GM10847 (cell line): ENCODE measurements around the gene MCRIP1.

Experiments used
- POLR2A ChIP-seq: IDR thresholded peaks from 2 replicates; pipeline ENCODE4 v1.6.1; 2011; ENCODE audit not compliant: insufficient read length; ENCODE audit errors: extremely low read depth

MCRIP1 gene

DNA sequence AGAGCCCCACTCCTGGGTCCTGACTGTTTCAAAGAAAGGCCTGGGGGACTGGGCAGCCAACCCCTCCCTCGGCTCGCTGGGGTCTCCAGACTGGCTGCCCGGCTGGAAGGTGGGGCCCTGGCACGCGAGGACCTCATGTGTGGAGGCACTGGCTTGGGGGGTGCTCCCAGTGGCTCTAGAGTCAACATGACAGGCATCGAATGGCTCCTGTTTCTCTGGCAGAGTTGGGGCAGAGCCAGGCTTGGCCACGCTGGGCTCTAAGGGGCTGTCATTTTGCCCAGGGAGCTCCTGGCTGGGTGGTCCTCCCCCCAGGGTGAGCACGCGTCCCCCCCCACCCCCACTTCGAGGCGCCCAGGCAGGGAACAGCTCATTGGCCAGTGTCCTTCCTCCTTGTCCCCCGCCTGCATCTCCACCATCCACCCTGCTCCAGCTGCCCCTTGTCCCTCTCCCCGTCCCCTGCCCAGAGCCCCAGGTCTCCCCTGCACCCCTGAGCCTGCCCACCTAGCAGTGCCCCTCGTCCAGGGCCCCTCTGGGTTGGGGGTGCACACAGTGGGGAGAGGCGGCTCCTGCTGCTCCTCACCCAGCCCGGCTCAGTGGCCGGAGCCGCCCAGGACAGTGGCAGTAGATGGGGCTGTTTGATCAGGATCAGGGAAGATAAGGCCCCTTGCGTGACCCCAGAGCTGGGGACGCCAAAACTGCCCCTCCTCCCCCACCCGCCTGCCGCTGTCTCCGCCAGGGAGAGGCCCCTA is 26.5 kb downstream of the MCRIP1 start:
- no peak for TF ChIP-seq POLR2A

DNA sequence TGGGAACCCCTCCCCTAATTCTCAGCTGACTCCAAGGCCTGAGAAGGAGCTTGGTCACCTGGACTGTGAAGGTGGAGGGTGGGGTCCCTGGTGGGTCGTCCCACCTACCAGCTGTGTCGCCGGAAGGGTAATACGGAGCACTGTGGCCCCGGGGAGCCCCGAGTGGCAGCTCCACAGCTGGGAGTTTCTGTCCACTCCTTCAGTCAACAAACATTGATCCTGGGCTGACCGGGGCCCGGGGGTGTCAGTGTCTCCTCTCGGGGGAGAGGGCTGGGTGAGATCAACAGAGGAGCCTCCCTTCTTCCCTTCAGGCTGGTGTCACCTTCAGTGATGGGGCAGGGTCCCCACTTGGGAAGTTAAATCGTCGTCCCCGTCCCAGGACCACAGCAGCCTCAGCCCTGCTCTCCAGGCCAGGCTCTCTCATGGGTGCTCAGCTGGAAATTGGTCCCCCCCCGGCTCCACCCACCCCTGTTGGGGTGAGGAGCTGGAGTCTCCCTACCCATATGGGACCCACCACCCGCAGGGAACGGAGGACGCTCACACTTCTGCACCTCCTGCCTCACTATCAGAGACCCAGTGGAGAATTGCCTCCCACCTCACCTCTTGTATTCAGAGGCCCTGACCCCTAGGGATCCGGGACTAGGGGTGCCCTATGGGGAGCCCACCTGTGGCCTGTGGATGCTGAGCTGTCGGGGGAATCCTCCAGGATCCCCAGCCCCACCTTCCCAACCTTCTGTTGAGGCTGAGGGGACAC is 27.2 kb downstream of the MCRIP1 start:
- TF ChIP-seq POLR2A: no peak

DNA sequence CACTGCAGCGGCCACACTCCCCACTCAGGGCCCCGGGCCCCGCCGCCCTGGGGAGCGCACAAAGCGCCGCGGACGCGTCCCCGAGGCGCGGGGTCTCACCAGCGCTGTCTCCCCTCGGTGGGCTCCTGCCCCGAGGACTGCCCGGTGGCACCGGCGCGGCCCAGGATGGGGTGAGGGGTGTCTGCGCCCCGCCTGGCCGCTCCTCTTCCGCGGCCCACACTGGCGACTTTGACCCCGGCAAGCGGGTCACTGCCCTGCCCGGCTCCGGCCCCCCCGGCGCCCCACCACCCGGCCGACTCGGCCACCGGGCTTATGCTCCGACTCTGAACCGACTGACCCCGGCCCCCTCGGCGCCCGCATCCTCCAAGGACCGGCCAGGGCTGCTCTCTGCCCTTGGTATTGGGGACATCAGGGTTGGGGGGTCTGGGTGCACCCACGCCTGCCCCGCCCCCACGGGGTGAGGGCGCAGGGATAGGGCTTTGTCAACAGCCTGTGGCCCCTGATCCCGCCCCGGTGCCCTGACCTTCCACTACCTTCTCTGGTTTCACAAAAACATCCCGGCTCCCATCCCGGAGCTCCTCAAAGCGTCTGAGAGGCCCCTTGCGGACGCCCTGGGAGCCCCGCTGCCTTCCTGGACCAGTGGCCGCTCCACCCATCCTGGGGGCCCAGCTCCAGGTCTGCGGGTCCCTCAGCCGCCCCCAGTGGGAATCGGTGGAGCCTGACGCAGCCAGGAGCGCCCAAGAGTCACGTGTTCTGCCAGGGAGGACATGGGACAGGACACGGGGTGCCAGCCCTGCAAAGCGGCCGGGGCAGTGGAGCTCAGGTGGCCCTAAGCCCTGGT is 28.3 kb downstream of the MCRIP1 start:
- TF ChIP-seq POLR2A: no peak

DNA sequence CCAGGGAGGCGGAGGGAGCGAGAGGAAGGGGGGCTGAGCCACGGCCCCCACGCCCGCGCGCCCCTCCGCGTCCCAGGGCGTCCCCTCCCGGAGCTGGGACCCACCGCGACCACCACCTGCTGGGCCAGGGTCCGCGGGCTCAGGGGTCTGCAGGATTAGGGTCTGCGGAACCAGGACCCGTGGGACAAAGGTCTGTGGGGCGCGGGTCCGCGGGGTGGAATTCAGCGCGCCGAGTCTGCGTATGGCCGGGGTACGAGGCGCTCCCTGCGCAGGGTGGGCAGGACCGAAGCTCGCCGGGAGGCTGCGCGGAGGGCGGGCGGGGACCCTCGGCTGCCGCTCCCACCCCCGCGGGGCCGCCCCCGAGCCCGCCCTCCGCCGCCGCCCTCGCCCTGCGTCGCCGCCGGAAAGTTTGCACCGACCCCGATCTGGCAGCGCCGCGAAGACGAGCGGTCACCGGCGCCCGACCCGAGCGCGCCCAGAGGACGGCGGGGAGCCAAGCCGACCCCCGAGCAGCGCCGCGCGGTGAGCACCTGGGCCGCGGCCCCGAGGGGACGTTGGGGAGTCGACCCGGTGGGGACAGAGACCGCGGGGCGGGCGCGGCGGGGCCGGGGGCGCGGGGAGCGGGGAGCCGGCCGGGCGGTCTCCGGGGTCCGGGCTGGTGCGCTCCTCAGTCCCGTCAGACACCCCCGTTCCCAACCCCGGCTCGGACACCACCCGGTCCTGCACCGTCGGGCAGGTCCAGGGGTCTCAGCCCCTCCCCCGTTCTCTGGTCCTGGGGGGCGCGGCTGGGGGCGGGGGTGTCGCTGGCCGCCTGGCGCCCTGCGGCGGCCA is 29.1 kb downstream of the MCRIP1 start, which contains the start of gene GCGR:
GCGR (plus strand) TSS at position 423 of the 831 bp plus-strand sequence. CDS start 4,869 bp downstream, outside the sequence.
- no peak for TF ChIP-seq POLR2A

DNA sequence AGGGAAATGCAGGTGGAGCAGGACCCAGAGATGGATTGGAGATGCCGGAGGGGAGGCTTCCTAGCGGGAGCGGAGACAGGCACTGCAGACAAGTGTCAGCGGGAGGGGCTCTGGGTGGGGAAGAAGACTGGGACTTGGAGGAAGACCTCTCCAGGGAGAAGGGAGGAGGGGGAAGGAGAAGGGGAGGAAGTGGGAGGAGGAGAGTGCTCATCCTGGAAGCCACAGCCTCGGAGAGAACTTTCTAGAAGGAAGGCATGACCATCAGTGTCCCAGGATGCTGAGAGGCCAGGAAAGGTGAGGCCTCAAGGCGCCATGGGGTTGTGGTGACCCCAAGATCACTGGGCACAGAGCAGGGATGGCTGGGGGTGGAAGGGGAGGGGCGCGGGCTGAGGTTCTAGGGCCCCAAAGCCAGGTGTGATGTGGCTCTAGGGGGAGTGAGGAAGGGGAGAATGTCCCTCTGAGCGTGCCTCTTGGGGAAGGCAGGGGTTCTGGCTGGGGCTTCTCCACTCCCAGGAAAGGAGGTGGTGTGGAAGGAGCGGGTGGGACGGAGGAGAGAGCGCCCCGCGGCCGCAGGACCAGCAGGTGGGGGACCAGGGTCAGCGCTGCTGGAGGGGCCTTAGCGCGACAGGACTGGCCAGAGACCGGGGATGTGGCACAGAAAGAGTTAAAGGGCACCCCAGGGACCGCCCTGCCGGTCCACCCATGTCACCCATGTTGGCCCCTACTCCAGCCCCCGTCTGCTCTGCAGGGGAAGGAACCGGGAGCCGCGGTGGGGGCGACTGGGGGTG is 30.0 kb downstream of the MCRIP1 start:
- no peak for TF ChIP-seq POLR2A

DNA sequence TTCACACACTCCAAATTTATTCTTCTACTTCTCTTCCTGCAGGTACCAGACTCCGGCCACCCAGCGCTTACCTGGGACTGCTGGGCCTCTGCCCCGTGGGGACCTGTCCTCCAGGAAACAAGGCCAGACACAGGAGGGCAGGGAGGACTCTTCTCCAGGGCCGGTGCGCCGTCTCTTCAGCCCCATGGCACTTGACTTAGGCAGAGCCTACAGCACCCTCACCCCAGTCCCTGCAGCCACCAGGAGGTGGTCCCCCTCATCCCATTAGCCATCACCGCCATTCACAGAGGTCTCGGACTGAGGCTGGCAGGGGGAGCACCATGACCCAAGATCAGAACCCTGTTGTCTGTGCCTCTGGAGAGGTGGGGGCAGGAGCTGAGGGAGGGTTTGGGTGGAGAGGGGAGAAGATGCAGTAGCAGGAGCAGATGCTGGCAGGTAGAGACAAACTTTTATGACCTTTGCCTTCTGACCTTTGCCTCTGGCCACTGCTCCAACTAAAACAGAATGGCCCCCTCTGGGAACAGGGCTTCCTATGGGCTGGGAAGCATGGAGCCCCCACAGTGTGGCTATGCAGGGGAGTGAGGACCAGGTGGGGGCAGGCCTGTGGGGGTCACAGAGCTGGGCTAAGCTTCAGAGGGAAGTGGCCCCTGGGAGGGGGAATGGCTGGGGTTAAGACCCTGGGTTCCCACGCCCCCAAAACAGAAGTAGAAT is 30.9 kb downstream of the MCRIP1 start:
- TF ChIP-seq POLR2A: no peak

DNA sequence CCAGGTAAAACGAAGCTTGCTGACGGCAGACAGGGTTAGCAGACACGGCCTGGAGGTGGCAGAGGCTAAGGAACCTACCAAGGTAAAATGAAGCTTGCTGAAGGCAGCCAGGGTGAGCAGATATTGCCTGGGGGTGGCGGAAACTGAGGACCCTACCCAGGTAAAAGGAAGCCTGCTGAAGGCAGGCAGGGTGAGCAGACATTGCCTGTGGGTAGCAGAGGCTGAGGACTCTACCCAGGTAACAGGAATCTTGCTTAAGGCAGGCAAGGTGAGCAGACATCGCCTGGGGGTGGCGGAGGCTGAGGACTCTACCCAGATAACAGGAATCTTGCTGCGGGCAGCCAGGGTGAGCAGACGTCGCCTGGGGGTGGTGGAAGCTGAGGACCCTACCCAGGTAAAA is 31.8 kb downstream of the MCRIP1 start:
- TF ChIP-seq POLR2A: no peak

DNA sequence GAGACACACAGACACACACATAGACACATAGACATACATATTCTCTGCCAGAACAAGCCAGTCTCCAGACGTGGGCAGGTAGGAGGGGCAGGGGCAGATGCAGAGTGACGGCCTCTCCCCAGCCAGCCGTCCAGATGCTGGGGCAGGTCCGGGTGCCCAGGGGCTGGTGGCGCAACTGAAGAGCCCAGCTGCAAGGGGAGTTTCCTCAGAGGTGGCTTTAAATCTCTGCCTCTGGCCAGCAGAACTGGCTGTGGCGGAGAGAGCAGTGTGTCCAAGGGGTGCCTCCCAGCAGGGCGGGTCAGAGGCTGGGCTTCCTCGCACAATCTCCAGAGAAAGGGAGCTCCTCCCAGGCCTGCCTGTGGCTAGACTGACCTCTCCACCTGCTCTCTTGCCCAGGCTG is 38.6 kb downstream of the MCRIP1 start:
- no peak for TF ChIP-seq POLR2A

DNA sequence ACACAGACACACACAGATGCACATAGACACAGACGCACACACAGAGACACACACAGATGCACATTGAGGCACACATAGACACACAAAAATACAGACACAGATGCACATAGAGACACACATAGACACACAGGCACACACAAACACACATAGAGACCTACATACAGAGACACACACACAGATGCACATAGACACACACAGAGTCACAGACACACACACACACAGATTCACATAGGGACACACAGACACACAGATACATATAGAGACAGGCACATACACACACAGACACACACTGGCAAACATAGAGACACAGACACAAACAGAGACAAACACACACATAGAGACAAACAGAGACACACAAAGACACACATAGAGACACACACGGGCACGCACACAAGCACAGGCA is 39.0 kb downstream of the MCRIP1 start:
- no peak for TF ChIP-seq POLR2A

DNA sequence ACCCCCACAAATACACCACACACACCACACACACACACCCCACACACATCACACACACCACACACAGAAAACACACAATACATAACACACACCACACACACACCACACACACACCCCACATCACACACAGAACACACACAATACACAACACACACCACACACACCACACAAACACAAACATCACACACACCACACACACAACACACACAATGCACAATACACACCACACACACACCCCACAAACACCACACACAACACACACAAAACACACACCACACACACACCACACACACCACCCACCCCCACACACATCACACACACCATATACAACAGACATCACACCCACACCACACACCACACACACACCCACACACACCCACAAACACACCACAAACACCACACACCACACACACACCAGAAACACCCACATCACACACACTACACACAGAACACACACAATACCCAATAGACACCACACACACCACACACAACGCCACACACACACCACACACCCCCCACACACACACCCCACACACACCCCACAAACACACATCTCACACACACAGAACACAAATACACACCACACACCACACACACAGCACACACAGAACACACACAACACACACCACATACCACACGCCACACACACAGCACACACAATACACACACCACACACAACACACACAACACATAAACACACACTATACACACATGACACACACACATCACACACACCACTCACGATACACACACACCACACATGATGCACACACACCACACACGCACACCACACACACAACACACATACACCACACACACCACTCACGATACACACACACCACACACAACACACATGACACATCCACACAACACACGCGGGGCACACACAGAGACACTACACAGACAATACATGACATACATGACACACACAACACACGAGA is 40.1 kb downstream of the MCRIP1 start:
- no peak for TF ChIP-seq POLR2A
